ENCODE results near the gene PDGFB.

PDGFB gene

GRCh38 chr22:39232806-39233709 lies 11.7 kb downstream of the PDGFB start:
- H3K4me3 ChIP-seq (ENCODE audit: low read depth, low read length), result no peak overlapping the region
- no peak for DNase-seq (ENCODE audit: low read depth)

GRCh38 chr22:39232246-39232645 lies 12.5 kb downstream of the PDGFB start:
- no peak for DNase-seq (ENCODE audit: low read depth)
- H3K4me3 ChIP-seq (ENCODE audit: low read depth, low read length), result no peak overlapping the region

- no peak overlapping the region for H3K4me3 ChIP-seq (ENCODE audit: low read depth, low read length)
- no peak for DNase-seq (ENCODE audit: low read depth)
Observed at GRCh38 chr22:39231197-39231950, 13.4 kb downstream of the PDGFB start.

GRCh38 chr22:39230261-39231196 lies 14.3 kb downstream of the PDGFB start:
- no peak overlapping the region for H3K4me3 ChIP-seq (ENCODE audit: low read depth, low read length)
- no peak for DNase-seq (ENCODE audit: low read depth)

GRCh38 chr22:39229688-39230260 lies 15.0 kb downstream of the PDGFB start:
- DNase-seq (ENCODE audit: low read depth), result no peak

GRCh38 chr22:39229075-39229474 lies 15.7 kb downstream of the PDGFB start:
- no peak overlapping the region for H3K4me3 ChIP-seq (ENCODE audit: low read depth, low read length)
- DNase-seq (ENCODE audit: low read depth), result no peak

More at GRCh38 chr22:39229688-39230260, 15.0 kb downstream of the PDGFB start:
- H3K4me3 ChIP-seq (ENCODE audit: low read depth, low read length), result no peak overlapping the region

GRCh38 chr22:39227542-39228272 lies 17.1 kb downstream of the PDGFB start:
- H3K4me3 ChIP-seq (ENCODE audit: low read depth, low read length), result no peak overlapping the region
- DNase-seq (ENCODE audit: low read depth), result no peak

- H3K4me3 ChIP-seq (ENCODE audit: low read depth, low read length), result no peak overlapping the region
- DNase-seq (ENCODE audit: low read depth), result no peak
Observed at GRCh38 chr22:39226353-39226752, 18.4 kb downstream of the PDGFB start.

- DNase-seq (ENCODE audit: low read depth), result no peak
- no peak overlapping the region for H3K4me3 ChIP-seq (ENCODE audit: low read depth, low read length)
Observed at GRCh38 chr22:39225591-39225990, 19.2 kb downstream of the PDGFB start.

- no peak for DNase-seq (ENCODE audit: low read depth)
- H3K4me3 ChIP-seq (ENCODE audit: low read depth, low read length), result no peak overlapping the region
Observed at GRCh38 chr22:39224550-39224949, 20.2 kb downstream of the PDGFB start.

GRCh38 chr22:39223091-39223710 lies 21.6 kb downstream of the PDGFB start:
- DNase-seq (ENCODE audit: low read depth), result no peak
- no peak overlapping the region for H3K4me3 ChIP-seq (ENCODE audit: low read depth, low read length)

GRCh38 chr22:39221999-39222686 lies 22.6 kb downstream of the PDGFB start:
- H3K4me3 ChIP-seq (ENCODE audit: low read depth, low read length), result no peak overlapping the region
- DNase-seq (ENCODE audit: low read depth), result no peak

- DNase-seq (ENCODE audit: low read depth), result no peak
- H3K4me3 ChIP-seq (ENCODE audit: low read depth, low read length), result no peak overlapping the region
Observed at GRCh38 chr22:39220890-39221850, 23.6 kb downstream of the PDGFB start.

- no peak overlapping the region for H3K4me3 ChIP-seq (ENCODE audit: low read depth, low read length)
- no peak for DNase-seq (ENCODE audit: low read depth)
Observed at GRCh38 chr22:39220450-39220849, 24.3 kb downstream of the PDGFB start.

- no peak overlapping the region for H3K4me3 ChIP-seq (ENCODE audit: low read depth, low read length)
- no peak for DNase-seq (ENCODE audit: low read depth)
Observed at GRCh38 chr22:39219071-39220039, 25.4 kb downstream of the PDGFB start.

Measured in skeletal muscle cell (primary cell).